HG03457 (cell line): ENCODE results near the gene COLQ.

Source experiments
- ATAC-seq: cut with Tn5 transposase; IDR thresholded peaks from one replicate; pipeline ENCODE4 v1.9.1; 2021; ENCODE audit warnings: moderate number of reproducible peaks; ENCODE audit not compliant: unreplicated experiment

Gene COLQ

DNA sequence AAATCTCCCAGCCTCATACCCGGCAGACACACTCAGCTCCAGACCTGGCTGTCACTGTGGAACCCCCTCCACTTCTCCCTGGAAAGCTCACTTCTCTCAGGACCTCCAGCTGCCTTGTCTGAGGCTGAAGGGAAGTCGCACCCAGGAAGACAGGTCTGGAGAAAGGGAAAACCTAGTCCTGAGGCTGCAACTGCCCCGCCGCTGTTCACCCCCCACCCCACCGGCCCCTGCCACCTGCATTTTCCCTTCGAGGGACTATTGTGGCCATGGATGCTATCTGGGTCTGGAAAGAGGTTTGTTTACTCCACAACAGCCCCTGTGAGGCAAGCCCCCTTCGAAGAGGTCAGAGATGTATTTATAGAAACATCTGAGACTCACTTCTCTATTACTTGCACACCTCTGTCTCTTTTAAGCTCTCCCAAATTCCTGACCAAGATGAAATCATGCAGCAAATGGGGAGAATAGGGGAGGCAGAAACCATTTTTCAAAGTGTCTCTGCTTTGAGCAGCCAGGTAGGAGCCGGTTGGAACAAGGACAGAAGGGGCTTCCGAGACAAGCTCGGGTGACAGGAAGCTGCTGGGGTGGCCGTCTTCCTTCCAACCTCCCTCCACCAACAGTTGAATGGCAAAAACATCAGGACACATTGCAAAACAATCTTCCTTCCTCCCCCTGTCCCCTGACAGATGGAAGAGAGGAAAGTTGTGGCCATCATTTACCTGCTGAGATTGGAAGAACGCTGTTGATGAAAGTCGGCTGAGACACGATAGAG lies 518 bp downstream of the COLQ start:
- ATAC-seq, result no peak

DNA sequence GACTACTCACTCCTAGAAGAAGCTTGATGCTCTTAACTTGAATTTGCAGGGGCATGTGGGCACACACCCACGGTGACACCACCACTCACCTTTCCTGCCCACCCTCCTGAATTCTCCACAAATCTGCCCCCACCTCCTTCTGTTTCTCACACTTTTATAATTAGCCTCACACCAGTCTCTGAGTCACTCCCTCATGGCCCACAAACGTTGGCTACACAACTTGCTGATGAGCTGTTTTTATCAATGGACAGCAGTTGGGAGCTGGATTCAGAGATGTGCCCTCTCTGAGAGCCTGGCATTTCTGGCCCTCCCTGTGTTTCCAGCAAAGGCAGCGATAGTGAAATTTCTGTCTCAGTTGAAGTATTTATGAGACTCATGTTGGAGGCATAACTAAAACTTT lies 1.3 kb downstream of the COLQ start:
- no peak for ATAC-seq

DNA sequence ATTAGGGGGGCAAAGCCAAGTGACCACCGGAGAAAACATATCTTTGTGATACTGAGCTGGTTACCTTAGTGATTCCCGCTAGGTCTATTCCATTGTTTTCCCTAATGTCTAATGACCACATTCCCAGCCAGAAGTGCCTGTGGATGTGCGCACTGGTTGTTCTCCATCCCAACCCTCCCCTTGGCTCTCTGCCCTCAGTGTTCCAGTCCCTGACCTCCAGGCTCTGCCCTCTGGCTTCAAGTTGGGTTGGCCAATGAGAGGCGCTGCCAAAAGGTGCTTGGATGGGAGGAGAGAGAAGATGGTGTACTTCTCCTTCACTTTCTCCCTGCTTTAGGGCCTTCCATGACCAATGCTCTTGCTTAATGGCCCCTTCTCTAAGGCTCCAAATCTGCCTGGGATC lies 2.4 kb downstream of the COLQ start:
- no peak for ATAC-seq

DNA sequence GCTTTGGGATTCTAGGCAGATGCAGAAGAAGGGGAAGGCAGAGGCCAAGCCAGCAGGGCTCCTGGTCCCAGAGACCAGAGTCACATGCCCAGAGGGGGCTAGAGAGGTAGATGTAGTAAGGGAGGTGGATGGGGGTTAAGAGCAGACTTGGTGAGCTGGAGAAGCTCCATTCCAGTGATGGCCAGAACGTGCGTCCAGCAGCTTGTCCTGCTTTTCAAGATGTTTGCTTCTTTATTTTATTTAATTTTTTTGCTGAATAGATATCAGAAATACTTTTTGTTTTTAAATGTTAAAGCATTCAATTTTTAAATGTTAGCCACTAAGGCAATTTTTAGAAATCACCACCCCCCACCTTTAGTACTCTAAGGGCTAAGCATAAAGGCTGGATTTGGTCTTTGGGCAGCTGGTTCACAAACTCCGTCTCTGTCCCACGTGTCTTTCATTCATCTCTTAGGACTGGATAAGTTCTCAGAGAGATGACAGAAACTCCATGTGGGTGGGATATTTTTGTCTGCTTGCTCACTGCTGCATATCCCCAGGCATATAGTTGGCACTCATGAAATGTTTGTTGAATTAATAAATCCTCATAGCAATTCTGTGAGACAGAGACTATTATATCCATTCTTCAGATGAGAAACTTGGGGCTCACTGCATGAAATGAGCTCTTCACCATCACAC lies 6.7 kb downstream of the COLQ start:
- ATAC-seq, result no peak

DNA sequence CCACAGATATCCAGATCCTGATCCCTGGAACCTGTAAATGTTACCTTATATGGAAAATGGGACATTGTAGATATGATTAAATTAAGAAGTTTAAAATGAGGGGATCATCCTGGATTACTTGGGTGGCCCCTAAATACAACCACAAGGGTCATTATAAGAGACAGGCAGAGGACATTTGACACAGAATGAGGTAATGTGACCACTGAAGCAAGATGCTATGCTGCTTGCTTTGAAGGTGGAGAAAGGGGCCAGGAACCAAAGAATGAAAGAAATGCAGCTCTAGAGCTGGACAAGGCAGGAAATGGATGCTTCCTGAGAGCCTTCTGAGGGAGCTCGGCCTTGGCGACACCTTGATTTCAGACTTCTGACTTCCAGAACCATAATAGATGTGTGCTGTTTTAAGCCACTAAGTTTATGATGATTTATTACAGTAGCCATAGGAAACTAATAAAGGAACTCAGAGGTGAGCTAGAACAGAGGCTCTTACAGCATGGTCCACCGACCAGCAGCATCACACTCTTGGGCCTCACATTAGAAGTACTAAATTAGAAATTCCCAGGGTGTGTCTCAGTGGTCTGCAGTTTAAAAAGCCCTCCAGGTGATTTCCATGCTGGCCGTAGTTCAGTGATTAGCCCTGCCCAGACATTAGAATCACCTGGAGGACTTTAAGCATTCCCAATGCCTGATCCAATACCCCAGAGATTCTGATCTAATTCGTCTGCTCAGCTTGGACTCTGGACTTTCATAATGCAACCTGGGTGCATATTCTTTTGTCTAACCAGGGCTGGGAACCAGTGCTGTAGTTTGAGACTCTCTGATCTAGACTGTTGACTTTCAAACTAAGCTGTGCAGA lies 7.5 kb downstream of the COLQ start:
- ATAC-seq, result no peak

DNA sequence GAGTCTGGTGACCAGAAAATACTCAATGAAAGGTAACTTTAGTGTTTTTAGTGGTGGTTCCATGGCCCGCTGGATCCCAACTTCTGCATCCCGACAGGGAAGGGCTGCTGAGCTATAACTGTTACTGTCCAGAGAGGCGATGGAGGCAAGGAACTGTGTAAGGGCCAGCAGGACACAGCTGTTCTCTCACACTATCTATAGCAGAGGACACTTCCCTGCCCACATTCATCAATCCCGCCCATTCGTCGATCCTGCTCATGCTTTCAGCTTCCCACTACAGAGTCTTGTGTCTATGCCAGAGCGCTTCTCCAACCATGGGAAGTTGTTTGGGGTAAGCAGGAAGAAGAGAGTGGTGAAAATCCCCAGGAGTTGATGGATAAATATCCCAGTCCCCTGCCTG lies 8.4 kb downstream of the COLQ start:
- no peak for ATAC-seq

DNA sequence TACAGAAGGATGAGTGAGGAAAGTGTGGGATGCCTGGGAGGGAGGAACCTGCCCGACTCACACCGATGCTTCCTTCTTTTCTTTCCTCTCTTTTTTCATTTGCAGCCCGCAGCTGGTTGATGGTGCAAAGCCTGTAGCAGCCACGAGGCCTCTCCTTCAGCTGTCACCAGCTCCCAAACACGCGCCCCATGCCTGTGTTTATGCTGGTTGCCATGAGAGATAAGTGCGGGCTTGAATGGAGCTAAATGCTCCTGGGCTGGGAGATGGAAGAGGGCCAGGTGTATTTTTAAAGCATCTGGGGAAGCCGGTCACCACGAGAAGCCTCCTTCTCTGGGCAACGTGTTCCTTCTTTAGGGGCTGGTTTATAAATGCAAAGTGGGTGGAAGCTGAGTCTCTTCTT lies 9.3 kb downstream of the COLQ start:
- no peak for ATAC-seq

DNA sequence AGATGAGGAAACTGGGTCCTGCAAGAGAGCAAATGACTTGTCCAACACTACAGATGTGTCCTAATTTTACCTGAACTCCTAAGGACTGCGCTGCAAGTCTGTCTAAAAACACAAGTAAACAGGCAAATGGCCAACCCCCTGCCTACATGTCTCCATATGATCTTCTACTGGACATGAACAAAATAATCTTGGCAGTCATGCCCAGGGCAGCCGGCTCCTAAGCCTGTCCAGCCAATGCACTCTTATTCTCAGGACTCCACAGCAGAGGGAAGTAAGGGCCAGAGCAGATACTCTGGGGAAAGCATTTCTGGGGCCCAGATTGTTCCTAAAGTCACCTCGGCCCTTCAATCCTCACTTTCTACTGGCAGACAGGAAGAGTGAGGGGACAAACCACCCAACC lies 10.3 kb downstream of the COLQ start:
- ATAC-seq, result no peak

DNA sequence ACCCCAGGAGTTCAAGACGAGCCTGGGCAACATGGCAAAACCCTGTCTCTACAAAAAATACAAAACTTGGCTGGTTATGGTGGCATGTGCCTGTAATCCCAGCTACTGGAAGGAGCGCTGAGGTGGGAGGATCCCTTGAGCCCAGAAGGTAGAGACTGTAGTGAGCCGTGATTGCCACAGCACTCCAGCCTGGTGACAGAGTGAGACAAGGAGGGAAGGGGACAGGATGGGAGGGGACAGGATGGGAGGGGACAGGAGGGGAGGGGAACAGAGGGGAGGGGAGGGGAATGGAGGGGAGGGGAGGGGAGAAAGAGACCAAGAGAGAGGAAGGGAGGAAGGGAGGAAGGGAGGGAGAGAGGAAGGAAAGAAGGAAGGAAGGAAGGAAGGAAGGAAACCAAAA lies 11.0 kb downstream of the COLQ start:
- no peak for ATAC-seq

DNA sequence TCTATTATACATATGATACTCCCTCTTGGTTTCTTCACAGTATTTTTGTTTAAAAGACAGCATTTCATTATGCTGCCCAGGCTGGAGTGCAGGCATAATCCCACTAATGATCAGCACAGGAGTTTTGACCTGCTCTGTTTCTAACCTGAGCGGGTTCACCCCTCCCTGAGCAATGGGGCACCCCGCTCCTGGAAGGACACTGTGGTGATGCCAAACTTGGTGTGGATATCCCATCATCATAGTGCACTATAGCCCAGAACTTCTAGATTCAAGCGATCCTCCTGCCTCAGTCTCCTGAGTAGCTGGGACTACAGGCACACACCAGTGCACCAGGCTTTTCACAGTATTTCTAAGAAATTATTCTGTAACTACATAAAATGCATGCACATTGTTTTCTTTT lies 14.9 kb downstream of the COLQ start:
- no peak for ATAC-seq

DNA sequence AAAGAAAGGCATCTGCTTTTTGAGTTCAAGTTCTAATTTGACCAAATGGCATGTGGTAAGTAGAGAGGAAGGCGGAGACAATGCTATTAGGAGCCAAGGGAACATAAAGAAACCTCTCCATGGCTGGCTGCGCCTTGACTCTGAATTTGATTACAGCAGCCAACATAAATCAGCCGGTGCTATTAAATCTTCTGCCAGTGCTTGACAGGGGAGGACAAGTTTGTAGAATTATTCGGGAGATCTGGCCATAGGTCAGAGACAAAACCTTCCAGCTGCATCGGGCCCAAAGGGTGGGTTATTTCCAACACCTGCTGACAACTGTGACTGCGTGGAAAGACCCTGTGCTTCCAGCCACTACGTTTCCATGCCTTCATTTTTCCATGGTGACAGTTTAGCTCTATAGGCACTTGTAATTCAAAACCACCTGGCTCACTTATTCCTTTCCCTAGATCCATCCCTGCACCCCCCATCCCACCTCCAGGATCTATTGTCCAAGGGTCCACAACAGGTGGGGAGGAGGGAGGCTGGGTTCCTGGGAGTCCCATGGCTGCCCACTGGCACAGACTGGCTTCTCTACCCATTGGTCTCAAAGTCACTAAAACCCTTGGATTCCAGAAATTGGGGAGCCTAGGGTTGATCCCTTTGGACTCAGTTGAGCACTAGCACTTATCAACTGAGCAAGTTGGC lies 15.9 kb downstream of the COLQ start:
- no peak for ATAC-seq

DNA sequence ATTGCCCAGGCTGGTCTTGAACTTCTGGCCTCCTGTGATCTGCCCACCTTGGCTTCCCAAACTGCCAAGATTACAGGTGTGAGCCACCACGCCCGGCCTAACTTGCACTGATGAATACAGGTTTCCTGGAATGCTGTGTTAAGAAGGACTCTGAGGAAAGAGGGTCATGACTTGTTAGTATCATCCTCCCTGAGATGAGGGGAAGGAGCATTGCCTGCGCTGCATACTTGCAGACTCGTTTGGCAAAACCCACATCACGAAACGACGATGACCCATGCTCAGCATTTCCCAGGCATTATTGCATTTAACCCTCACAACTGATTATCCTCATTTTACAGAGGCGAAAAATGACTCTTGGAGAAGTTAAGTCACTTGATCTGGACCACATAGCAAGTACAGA lies 18.9 kb downstream of the COLQ start:
- ATAC-seq, result no peak

DNA sequence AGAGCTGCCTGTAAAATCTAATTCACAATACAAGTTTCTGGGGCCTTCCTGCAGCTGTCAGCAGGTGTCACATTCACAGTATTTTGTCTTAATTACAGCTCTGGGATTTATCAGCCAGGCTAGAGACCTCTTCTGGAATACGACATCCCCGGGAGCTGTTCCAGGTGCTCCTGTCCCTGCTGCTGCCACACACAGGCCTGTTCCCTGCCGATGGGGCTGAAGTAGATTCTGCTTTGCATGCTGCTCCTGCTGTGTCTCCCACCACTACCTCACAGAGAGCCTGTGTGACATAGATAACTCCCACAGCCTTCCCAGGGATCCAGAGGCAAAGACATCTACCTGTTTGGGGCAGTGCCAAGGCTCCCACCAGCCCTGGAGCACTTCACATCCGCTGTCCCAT lies 20.4 kb downstream of the COLQ start:
- no peak for ATAC-seq

DNA sequence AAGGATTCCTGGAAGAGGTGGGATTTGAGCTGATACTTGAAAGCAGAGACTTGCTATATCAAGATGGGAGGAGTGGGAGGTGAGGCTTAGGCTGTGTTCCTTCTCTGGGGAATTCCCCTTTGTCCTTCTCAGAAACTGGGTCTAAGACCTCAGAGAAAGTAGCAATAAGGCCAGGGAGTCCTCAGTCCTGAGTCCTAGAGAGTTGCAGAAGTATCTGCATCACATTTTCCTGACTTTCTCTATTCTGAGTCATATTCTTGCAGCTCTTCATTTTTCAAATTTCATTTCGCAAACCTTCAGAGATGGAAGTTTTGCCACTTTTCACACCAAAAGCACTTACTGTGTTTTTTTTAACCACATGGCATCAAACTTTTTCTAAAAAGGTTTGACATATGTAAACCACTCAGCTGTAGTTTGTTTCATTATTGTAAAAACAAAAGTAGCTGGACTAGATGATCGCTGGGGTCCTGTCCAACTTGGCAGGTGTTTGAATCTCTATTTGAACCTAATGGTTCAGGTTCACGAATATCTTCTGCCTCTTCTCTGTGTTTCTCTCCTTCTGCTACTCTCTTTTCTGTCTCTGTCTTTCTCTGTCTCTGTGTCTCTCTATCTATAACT lies 21.3 kb downstream of the COLQ start:
- no peak for ATAC-seq

DNA sequence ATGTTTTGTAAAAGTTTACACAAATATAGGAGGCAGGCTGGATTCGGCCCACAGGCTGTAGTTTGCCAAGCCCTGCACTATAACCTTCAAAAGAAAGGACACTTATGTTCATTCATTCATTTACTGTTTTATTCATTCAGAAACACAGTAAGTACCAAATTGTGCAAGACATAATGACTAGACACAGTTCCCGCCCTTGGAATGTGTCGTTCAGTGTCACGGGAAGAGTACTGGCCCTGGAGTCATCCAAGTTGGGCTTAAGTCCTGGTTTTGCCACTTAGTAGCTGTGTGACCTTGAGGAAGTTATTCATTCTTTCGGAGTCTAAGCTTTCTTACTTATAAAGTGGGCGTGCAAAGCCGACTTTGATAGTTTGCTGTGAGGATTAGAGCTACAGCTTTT lies 22.0 kb downstream of the COLQ start:
- ATAC-seq, result no peak

DNA sequence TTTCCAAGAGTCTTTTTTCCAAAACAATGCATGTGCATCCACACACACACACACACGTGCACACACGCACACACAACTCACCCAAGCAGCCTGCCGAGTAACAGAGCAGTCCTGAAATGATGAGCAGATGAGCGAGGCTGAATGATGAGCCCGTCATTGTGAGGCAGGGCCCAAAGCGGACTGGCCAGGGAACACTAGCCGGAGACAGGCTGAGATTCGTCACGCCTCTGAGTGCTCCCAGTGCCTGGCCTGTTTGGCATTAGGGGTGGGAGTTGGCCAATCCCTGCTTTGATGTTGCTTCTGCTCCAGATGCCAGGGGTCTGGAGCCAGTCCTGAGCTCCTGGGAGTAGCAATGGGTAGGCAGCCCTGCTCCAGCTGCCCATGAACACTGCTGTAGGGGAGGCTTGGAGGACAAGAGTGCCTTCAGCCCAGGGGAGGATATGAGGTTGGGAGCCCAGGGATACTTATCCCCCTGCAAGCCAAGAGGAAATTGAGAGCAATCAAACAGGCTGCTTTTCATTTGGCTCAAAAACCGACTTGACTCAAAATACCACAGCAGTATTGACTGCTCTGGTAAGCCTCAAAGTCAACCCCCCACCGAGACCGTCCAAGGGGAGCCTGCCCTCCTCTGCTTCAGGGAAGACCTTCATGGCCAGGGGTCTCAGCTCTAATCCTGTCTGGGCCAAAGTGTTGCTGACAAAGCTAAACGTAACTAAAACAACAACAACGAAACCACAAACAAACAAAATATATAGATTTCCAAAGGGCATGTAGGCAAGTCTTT lies 22.9 kb downstream of the COLQ start:
- no peak for ATAC-seq

DNA sequence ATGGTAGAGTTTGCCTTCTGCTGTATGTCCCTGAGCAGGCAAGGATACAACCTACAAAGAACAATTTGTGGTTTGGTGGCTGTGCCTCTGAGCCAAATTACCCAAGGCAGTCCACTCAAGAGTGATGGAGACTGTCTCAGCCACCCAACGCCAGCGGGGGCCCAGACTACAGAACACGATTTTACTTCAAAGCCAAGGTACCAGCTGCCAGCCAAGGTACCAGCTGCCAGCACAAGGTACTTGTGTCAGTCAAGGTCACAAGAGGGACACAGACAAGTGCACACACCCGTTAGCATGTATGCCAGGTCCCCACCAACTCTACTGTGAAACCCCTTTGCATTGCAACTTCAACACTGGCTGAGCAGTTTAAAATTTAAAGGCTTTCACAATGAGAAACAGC lies 23.5 kb downstream of the COLQ start:
- no peak for ATAC-seq

DNA sequence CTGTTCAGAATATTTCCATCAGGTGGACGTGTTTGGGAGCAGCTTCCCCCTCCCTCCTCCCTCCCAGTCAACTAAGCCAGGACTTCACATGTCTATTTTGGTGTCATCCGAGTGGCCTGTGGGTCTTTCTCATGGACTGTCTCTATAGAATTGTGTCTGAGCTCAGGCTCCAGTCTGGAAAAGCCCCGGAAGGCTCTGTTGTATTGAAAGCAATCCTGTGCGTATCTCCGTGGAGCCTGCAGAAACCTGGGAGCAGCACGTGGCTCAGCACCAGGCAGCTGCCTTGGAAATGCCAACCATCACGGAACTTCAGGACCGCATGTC lies 25.2 kb downstream of the COLQ start:
- no peak for ATAC-seq

DNA sequence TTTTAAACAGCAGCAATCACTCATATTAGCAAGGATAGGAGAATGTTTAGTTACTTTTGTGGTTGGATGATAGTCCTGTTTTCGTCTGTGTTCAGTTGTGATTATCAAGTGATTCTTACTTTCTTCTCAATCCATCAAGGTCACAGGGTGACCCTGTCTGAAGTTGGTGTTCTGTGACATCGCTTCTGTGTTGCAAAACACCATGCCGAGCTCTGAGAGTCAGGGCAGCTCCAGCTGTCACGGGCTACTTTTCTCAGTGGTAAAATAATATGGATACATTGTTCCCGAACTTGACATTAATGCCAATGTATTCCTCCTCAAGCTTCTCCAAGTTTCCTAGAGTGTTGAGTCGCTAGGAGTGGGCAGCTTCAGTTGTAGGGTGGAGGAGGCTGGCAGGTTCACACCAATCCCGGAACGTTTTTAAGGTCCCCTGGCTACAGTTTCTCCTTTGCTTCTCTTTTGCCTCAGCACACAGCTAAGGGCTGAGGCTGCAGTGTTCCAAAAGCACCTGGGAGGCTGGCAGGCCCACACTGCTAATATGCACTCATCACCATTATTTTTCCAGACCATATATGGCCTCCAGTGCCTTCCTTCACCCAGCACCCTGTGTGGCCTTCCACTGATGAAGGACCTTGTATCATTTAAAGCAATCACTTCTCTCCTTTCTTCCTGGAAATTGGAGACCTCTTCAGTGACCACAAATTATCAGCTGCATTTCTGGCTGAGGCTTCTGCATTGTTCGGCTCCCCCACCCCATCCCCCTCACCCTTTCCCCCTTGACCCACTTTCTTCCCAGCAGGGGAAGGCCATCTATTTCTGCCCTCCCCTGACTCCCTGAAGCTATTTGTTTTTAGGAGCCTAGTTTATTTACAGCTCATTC lies 25.8 kb downstream of the COLQ start:
- no peak for ATAC-seq
